WI38 (cell line): ENCODE measurements around the gene ABI1.
"Not testable (repeated sequence)": the region's sequence is repeated elsewhere in the genome, so short reads cannot be mapped to it uniquely, and the experiment has no call there.

Experiments
- H3K4me3 ChIP-seq: 2 replicates; pipeline ENCODE4 v1.5.1; 2011; ENCODE audit warnings: low read depth, mild to moderate bottlenecking, control low read depth, low read length
- TF ChIP-seq, protein P1 (sequence below): IDR thresholded peaks from 2 replicates; pipeline ENCODE4 v1.5.1; 2012; ENCODE audit warnings: low read depth, mild to moderate bottlenecking, control low read depth, low read length

The ABI1 gene

GRCh38 chr10:26798298-26798697 is 62.5 kb downstream of the ABI1 start:
- H3K4me3 ChIP-seq, result no peak overlapping the region
- TF ChIP-seq, protein P1, sequence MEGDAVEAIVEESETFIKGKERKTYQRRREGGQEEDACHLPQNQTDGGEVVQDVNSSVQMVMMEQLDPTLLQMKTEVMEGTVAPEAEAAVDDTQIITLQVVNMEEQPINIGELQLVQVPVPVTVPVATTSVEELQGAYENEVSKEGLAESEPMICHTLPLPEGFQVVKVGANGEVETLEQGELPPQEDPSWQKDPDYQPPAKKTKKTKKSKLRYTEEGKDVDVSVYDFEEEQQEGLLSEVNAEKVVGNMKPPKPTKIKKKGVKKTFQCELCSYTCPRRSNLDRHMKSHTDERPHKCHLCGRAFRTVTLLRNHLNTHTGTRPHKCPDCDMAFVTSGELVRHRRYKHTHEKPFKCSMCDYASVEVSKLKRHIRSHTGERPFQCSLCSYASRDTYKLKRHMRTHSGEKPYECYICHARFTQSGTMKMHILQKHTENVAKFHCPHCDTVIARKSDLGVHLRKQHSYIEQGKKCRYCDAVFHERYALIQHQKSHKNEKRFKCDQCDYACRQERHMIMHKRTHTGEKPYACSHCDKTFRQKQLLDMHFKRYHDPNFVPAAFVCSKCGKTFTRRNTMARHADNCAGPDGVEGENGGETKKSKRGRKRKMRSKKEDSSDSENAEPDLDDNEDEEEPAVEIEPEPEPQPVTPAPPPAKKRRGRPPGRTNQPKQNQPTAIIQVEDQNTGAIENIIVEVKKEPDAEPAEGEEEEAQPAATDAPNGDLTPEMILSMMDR, result no peak

DNA sequence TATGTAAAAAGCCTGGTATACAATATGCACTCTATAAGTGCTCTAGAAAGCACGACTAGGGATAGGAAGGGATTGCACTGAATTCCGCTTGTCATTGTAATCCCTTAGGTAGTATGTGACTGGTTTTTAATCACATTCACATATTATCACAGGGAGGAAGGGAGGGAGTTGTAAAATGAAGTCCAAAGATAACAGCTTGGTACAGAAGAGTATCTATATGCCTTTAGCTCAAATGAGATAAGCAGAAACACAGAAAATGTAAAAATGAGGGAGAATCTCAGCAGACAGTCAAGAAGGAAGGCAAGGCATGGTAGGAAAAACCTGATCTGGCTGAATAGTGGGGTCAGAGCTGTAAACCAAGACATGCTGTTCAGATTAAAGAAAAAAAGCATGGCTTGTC is 63.4 kb downstream of the ABI1 start:
- TF ChIP-seq, protein P1, result no peak
- H3K4me3 ChIP-seq, result no peak overlapping the region

GRCh38 chr10:26792758-26793495 is 67.8 kb downstream of the ABI1 start:
- H3K4me3 ChIP-seq, result no peak overlapping the region
- TF ChIP-seq, protein P1, result no peak

GRCh38 chr10:26790221-26790995 is 70.3 kb downstream of the ABI1 start:
- H3K4me3 ChIP-seq, result no peak overlapping the region
- TF ChIP-seq, protein P1, result no peak

GRCh38 chr10:26789779-26790178 is 71.0 kb downstream of the ABI1 start:
- not testable (repeated sequence) for H3K4me3 ChIP-seq

GRCh38 chr10:26787362-26787761 is 73.4 kb downstream of the ABI1 start:
- TF ChIP-seq, protein P1, result no peak
- H3K4me3 ChIP-seq, result no peak overlapping the region

DNA sequence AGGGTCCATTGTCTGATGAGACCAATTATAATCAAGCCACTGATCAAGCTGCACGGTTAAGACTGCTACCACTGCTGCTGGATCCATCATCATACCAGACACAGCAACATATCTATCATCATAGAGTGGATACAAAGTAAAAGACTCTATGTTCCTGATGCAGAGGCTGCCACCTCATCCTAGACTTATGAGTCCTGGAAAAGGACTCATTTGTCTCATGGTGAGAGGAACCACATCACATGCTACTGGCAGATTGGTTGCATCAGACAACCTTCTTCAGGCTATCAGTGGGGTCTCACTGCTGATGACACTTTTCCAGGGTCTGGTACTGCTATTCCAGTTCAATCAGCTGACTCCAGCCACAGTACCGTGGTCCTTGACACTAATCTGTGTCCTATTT is 79.0 kb downstream of the ABI1 start:
- TF ChIP-seq, protein P1, result no peak
- no peak overlapping the region for H3K4me3 ChIP-seq
